ENCODE data around the gene SLC12A8. TPM values are rescaled to one million over a fixed set of nuclear protein-coding genes. Genes with fewer than 3 reads are reported as not detected.

The SLC12A8 gene
- total RNA-seq, 1 donor from 2014 or later = 3.0 TPM

GRCh38 chr3:125137358-125138033, 75.1 kb downstream of the SLC12A8 start:
- no peak for TF ChIP-seq CTCF (IDR thresholded peaks at IDR 0.05)
- DNase-seq (ENCODE audit: extremely low spot score, unreplicated experiment) = no peak
- Mint-ChIP-seq H3K27ac (ENCODE audit: unreplicated experiment) (peak overlapping the region; percentile 31), H3K4me3 (ENCODE audit: unreplicated experiment) (no peak overlapping the region), H3K9me3 (ENCODE audit: unreplicated experiment) (no peaks in the 10 kb centered on the region), H3K36me3 (ENCODE audit: unreplicated experiment) (no peaks in the 10 kb centered on the region), H3K27me3 (ENCODE audit: unreplicated experiment) (no peaks in the 10 kb centered on the region), H3K4me1 (ENCODE audit: unreplicated experiment) (peaks cover 57% of the 10 kb centered on the region)

- Mint-ChIP-seq H3K27ac (ENCODE audit: unreplicated experiment) (no peak overlapping the region), H3K27me3 (ENCODE audit: unreplicated experiment) (no peaks in the 10 kb centered on the region), H3K4me1 (ENCODE audit: unreplicated experiment) (peaks cover 51% of the 10 kb centered on the region), H3K9me3 (ENCODE audit: unreplicated experiment) (no peaks in the 10 kb centered on the region), H3K36me3 (ENCODE audit: unreplicated experiment) (no peaks in the 10 kb centered on the region), H3K4me3 (ENCODE audit: unreplicated experiment) (no peak overlapping the region)
- TF ChIP-seq CTCF (IDR thresholded peaks at IDR 0.05) = no peak
- DNase-seq (ENCODE audit: extremely low spot score, unreplicated experiment) = no peak
Observed at GRCh38 chr3:125136966-125137357, 75.6 kb downstream of the SLC12A8 start.

GRCh38 chr3:125136515-125136914, 76.0 kb downstream of the SLC12A8 start:
- no peaks in the 10 kb centered on the region for H3K27me3 Mint-ChIP-seq (ENCODE audit: unreplicated experiment)

GRCh38 chr3:125134952-125135351, 77.6 kb downstream of the SLC12A8 start:
- DNase-seq (ENCODE audit: extremely low spot score, unreplicated experiment) = no peak
- peaks cover 46% of the 10 kb centered on the region for H3K4me1 Mint-ChIP-seq (ENCODE audit: unreplicated experiment)
- H3K4me3 Mint-ChIP-seq (ENCODE audit: unreplicated experiment) = no peak overlapping the region
- TF ChIP-seq CTCF (IDR thresholded peaks at IDR 0.05) = no peak
- no peaks in the 10 kb centered on the region for H3K36me3 Mint-ChIP-seq (ENCODE audit: unreplicated experiment)
- H3K27ac Mint-ChIP-seq (ENCODE audit: unreplicated experiment) = no peak overlapping the region
- H3K9me3 Mint-ChIP-seq (ENCODE audit: unreplicated experiment) = no peaks in the 10 kb centered on the region
- no peaks in the 10 kb centered on the region for H3K27me3 Mint-ChIP-seq (ENCODE audit: unreplicated experiment)

More at GRCh38 chr3:125136515-125136914, 76.0 kb downstream of the SLC12A8 start:
- no peaks in the 10 kb centered on the region for H3K9me3 Mint-ChIP-seq (ENCODE audit: unreplicated experiment)
- no peak overlapping the region for H3K4me3 Mint-ChIP-seq (ENCODE audit: unreplicated experiment)
- no peaks in the 10 kb centered on the region for H3K36me3 Mint-ChIP-seq (ENCODE audit: unreplicated experiment)
- DNase-seq (ENCODE audit: extremely low spot score, unreplicated experiment) = no peak
- H3K27ac Mint-ChIP-seq (ENCODE audit: unreplicated experiment) = no peak overlapping the region
- H3K4me1 Mint-ChIP-seq (ENCODE audit: unreplicated experiment) = peaks cover 49% of the 10 kb centered on the region
- no peak for TF ChIP-seq CTCF (IDR thresholded peaks at IDR 0.05)

GRCh38 chr3:125132815-125133214, 79.7 kb downstream of the SLC12A8 start:
- H3K4me3 Mint-ChIP-seq (ENCODE audit: unreplicated experiment) = no peak overlapping the region
- H3K4me1 Mint-ChIP-seq (ENCODE audit: unreplicated experiment) = peaks cover 48% of the 10 kb centered on the region
- H3K27ac Mint-ChIP-seq (ENCODE audit: unreplicated experiment) = no peak overlapping the region
- no peak for TF ChIP-seq CTCF (IDR thresholded peaks at IDR 0.05)
- H3K27me3 Mint-ChIP-seq (ENCODE audit: unreplicated experiment) = no peaks in the 10 kb centered on the region
- no peaks in the 10 kb centered on the region for H3K36me3 Mint-ChIP-seq (ENCODE audit: unreplicated experiment)
- DNase-seq (ENCODE audit: extremely low spot score, unreplicated experiment) = no peak
- no peaks in the 10 kb centered on the region for H3K9me3 Mint-ChIP-seq (ENCODE audit: unreplicated experiment)

Measured in osteocyte (in vitro differentiated cells).